Hippocampal formation (tissue), 2 donors: ENCODE data around the gene ZDHHC19.
"Not testable (repeated sequence)": the region's sequence is repeated elsewhere in the genome, so short reads cannot be mapped to it uniquely, and the experiment has no call there.

ENCODE experiments used
- DNase-seq, 2 donors: peaks; one replicate each; lab custom pipeline; 2025; lab: John Stamatoyannopoulos, UW

ZDHHC19 gene

GRCh38 chr3:196210673-196211556 is at the start of gene ZDHHC19:
Gene ZDHHC19 (minus strand): TSS chr3:196211400. CDS start chr3:196211315, 85 bp downstream.
- DNase-seq, result no peak

GRCh38 chr3:196260784-196261183 is 49.6 kb upstream of the ZDHHC19 start:
- DNase-seq, result no peak

- no peak for DNase-seq
These were observed 44.6 kb upstream of the ZDHHC19 start for GRCh38 chr3:196255776-196256175.

- DNase-seq, result no peak
These were observed 43.4 kb upstream of the ZDHHC19 start for GRCh38 chr3:196254376-196255283.

GRCh38 chr3:196251918-196252317 is 40.7 kb upstream of the ZDHHC19 start:
- no peak for DNase-seq

- no peak for DNase-seq
These were observed 35.6 kb upstream of the ZDHHC19 start for GRCh38 chr3:196246612-196247308.

GRCh38 chr3:196244166-196244565 is 33.0 kb upstream of the ZDHHC19 start:
- DNase-seq, result not testable (repeated sequence)

GRCh38 chr3:196241704-196242103 is 30.5 kb upstream of the ZDHHC19 start:
- no peak for DNase-seq

- no peak for DNase-seq
These were observed 29.2 kb upstream of the ZDHHC19 start for GRCh38 chr3:196240424-196240823.

- DNase-seq, result no peak
These were observed 27.7 kb upstream of the ZDHHC19 start for GRCh38 chr3:196238612-196239560.

GRCh38 chr3:196237203-196237602 is 26.0 kb upstream of the ZDHHC19 start:
- DNase-seq, result no peak

- DNase-seq, result no peak
These were observed 25.0 kb upstream of the ZDHHC19 start for GRCh38 chr3:196236223-196236622.

- DNase-seq, result no peak
These were observed 24.4 kb upstream of the ZDHHC19 start for GRCh38 chr3:196235452-196236122.

- DNase-seq, result no peak
These were observed 21.7 kb upstream of the ZDHHC19 start for GRCh38 chr3:196232882-196233251.

- no peak for DNase-seq
These were observed 21.1 kb upstream of the ZDHHC19 start for GRCh38 chr3:196232154-196232881.

- no peak for DNase-seq
These were observed 16.7 kb upstream of the ZDHHC19 start for GRCh38 chr3:196227629-196228493.

- DNase-seq, result no peak
These were observed 15.9 kb upstream of the ZDHHC19 start for GRCh38 chr3:196227121-196227561.

- DNase-seq, result no peak
These were observed 14.7 kb upstream of the ZDHHC19 start for GRCh38 chr3:196225763-196226364.
